ENCODE measurements around the gene MUCL1.
A peak's percentile ranks its signal among the peaks of the same experiment; 100 is the strongest.

The MUCL1 gene

GRCh38 chr12:54857406-54857805 lies 3.1 kb downstream of the MUCL1 start:
- no peak for TF ChIP-seq CTCF (IDR thresholded peaks at IDR 0.05; ENCODE audit: insufficient read depth, low read depth, low read length, missing control alignments)
- no peak overlapping the region for H3K4me3 ChIP-seq (ENCODE audit: low read depth, low read length)
- DNase-seq (ENCODE audit: low read depth) = no peak

GRCh38 chr12:54858562-54858961 lies 4.2 kb downstream of the MUCL1 start:
- H3K4me3 ChIP-seq (ENCODE audit: low read depth, low read length) = no peak overlapping the region
- no peak for TF ChIP-seq CTCF (IDR thresholded peaks at IDR 0.05; ENCODE audit: insufficient read depth, low read depth, low read length, missing control alignments)

GRCh38 chr12:54859502-54859901 lies 5.2 kb downstream of the MUCL1 start:
- TF ChIP-seq CTCF (IDR thresholded peaks at IDR 0.05; ENCODE audit: insufficient read depth, low read depth, low read length, missing control alignments) = no peak

More at GRCh38 chr12:54858562-54858961, 4.2 kb downstream of the MUCL1 start:
- peak; percentile 13 for DNase-seq (ENCODE audit: low read depth)

GRCh38 chr12:54861927-54862326 lies 7.6 kb downstream of the MUCL1 start:
- TF ChIP-seq CTCF (IDR thresholded peaks at IDR 0.05; ENCODE audit: insufficient read depth, low read depth, low read length, missing control alignments) = no peak
- H3K4me3 ChIP-seq (ENCODE audit: low read depth, low read length) = no peak overlapping the region
- DNase-seq (ENCODE audit: low read depth) = no peak

More at GRCh38 chr12:54859502-54859901, 5.2 kb downstream of the MUCL1 start:
- no peak for DNase-seq (ENCODE audit: low read depth)
- no peak overlapping the region for H3K4me3 ChIP-seq (ENCODE audit: low read depth, low read length)

GRCh38 chr12:54863948-54864618 lies 9.8 kb downstream of the MUCL1 start:
- no peak for DNase-seq (ENCODE audit: low read depth)
- TF ChIP-seq CTCF (IDR thresholded peaks at IDR 0.05; ENCODE audit: insufficient read depth, low read depth, low read length, missing control alignments) = no peak
- no peak overlapping the region for H3K4me3 ChIP-seq (ENCODE audit: low read depth, low read length)

GRCh38 chr12:54865683-54866324 lies 11.5 kb downstream of the MUCL1 start:
- TF ChIP-seq CTCF (IDR thresholded peaks at IDR 0.05; ENCODE audit: insufficient read depth, low read depth, low read length, missing control alignments) = no peak
- DNase-seq (ENCODE audit: low read depth) = no peak

More at GRCh38 chr12:54865683-54866324, 11.5 kb downstream of the MUCL1 start:
- H3K4me3 ChIP-seq (ENCODE audit: low read depth, low read length) = no peak overlapping the region
